Raji (cell line): ENCODE data around the gene ACOX1.

Source experiments
- POLR2A ChIP-seq: IDR thresholded peaks from 2 replicates; pipeline ENCODE4 v1.6.1; 2011; ENCODE audit warnings: low read depth, low read length, control low read depth; ENCODE audit not compliant: insufficient read depth

Gene ACOX1

DNA sequence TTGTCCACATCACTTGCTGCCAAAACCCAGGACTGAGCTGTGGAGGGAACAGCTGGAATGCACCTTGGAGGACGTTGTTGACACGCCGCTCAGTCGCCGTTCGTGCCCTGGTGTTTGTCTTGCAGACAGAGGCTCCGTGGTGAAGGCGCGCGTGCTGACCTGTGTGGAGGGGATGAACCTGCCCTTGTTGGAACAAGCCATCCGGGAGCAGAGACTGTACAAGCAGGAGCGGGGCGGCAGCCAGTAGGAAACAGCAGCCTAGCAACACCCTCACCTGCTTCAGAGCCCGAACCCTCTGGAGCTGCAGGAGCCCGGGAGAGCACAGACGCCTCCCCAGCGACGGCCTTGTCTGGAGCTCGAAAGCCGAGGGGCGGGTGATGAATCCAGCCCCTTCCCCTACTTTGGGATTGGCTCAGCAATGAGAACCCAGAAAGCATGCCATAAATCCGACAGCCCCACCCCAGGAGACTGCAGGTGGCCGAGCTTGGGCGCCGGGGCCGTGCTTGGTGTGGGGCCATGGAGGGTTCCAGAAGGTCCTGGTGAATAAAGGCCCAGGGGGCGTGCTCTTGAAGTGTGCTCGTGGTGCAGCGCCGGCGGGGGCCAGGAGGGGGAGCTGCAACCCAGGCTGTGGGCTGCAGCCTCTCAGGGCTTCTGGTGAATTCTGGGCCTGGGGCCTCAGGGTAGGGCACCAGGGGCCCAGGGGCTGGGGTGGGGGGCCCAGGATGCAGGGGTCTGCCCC lies 21.2 kb upstream of the ACOX1 start:
- no peak for TF ChIP-seq POLR2A

DNA sequence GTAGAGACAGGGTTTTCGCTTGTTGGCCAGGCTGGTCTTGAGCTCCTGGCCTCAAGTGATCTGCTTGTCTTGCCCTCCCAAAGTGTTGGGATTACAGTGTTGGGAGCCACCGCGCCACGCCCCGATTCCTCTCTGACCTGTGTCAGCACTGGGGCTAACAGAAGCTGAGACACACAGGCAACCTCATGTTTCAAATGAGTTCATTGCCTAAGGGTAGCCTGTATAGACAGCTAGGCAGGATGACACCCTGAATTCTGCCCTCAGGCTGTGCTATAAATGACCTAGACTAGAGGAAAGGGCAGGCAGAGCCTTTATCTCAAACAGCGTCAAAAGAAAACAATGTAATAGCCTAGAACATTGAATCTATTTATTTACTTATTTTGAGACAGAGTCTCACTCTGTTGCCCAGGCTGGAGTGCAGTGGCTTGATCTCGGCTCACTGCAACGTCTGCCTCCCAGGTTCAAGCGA lies 19.4 kb upstream of the ACOX1 start:
- no peak for TF ChIP-seq POLR2A

DNA sequence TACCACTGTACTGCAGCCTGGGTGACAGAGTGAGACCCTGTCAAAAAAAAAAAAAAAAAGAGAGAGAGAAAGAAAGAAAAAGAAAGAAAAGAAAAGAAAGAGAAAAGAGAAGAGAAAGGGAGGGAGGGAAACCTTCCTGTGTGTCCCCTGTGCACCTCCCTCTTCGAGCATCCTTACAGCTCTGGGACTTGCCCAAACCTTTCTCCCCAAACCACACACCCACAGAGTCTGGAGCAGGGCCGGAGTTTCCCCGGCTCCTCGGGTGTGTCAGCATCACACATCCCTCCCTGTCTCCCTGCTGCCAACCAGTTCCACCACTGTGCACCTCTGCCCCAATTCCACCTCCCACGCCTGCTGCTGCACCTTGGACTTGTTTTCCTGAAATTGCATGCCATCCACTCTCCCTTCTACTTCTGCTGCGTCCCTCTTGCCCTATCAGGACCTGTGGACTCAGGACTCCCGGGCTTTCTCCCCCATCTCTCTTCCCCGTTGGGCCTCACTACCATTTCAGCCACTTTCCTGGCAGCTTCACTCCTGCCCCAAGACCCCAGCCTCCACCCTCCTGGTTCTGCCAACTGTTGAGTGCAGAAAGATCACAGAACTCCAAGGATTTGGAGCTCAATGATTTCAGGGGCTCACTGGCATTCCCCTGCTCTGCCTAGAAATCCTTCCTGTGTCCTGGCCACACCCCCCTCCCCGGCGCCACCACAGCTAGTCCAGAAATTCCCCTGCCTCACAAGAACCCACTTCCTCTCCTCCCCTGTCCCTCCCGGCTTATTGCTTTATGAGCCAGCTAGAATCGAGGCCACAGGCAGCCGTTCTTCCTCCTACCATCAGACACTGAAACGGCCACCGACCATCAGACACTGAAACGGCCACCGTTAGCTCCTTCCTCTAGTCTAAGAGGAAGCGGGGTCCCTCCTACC lies 18.0 kb upstream of the ACOX1 start:
- TF ChIP-seq POLR2A: no peak

DNA sequence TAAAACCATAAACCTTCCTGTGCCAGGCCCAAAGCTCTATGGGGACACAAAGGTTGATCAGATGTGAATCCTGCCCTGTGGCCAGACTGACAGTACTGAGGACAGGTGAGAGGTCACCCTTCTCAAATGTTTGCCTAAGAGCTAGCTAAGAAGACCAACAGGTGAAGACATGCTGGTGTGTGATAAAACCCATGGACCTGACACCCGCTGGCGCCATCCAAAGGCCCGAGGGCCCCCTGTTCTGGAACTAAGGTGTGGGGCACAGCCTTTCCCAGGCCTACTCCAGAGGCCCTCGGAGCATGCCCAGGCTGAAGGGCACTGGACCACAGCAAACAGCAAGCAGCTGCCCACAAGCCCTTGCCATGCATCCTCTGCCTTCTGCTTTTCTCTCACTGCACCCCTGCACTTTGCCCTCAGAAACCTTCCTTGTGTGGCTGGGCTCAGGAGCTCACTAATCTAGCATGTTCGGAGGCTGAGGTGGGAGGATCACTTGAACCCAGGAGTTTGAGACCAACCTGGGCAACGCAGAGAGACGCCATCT lies 16.5 kb upstream of the ACOX1 start:
- no peak for TF ChIP-seq POLR2A

GRCh38 chr17:75994802-75995370 lies 15.9 kb upstream of the ACOX1 start:
- no peak for TF ChIP-seq POLR2A

DNA sequence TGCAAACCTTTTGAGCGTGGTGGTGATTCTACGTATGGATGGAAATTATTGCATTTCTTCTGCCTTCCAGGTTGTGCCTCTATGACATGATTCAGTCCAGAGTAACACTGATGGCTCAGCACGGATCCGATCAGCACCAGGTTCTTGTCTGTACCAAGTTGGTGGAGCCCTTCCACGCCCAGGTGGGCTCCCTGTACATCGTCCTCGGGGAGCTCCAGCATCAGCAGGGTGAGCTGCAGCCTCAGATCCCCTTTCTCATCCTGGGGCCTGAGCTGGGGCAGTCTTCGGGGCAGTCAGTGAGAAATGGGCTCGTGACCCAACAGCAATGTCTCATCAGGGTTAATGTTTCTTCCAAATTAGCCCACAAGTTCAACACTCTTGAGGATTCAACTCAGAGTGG lies 12.4 kb upstream of the ACOX1 start:
- TF ChIP-seq POLR2A: no peak

GRCh38 chr17:75987041-75987440 lies 8.1 kb upstream of the ACOX1 start:
- TF ChIP-seq POLR2A: no peak

- TF ChIP-seq POLR2A: no peak
Measured at GRCh38 chr17:75985986-75986385, 7.0 kb upstream of the ACOX1 start.

DNA sequence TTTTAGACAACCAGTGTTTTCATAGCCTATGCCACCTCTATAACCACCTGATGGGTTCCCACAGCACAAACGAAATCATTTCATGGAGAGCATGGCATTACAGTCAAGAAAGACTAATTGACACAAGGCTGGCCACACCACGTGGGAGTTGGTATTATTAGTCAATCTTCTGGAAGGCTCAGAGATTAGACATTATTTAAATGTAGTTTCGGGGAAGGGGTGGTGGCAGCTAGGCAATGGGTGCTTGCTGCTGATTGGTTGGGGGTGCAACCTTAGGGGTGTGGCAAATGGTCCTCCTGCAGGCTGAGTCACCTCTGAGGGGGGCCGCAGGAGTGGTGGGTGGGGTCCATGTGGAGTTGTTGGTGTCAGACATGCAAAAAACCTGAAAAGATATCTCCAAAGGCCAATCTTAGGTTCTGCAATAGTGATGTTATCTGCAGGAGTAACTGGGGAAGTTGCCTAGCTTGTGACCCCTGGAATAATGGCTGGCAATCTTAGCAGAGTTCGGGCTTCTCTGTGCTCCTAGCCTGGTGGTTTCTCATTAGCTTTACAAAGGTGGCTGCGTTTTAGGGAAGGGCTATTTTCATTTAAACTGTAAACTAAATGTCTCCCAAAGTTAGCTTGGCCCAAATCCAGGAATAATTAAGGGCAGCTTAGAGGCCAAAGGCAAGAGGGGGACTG lies 4.7 kb upstream of the ACOX1 start:
- TF ChIP-seq POLR2A: no peak

- TF ChIP-seq POLR2A: no peak
Measured at GRCh38 chr17:75981019-75981615, 2.2 kb upstream of the ACOX1 start.

GRCh38 chr17:75980188-75981018 lies 1.4 kb upstream of the ACOX1 start:
- TF ChIP-seq POLR2A: no peak

- no peak for TF ChIP-seq POLR2A
Measured at GRCh38 chr17:75979705-75980187, 780 bp upstream of the ACOX1 start.

DNA sequence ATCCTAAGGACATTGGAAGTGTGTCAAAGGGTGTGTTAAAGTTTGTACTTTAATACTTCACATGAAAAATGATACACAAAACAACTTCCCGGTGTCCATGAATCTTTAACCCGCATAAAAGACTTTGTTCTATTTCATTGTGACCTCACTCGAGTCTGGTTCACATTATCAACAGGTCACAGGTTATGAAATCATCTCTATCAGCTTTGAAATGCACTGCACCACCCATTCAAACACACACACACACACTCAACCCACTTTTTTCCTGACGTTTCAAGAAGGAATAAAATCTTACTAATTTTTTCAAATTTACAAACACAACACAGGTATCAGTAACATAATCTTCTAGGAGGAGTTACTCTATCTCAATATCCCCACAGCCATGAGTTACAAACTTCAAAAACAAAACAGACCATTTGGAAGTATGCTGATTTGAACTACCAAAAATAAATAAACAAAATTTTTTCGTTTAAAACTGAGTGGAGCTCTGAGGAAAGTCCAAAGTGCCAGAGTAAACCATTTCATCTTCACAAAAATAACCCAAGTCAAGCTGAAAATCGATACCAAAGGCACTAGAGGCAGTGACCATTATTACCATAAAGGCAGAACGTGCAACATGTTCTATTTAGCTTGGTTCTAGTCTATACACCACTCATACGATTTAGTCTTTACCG lies 2.7 kb downstream of the ACOX1 start:
- no peak for TF ChIP-seq POLR2A

- TF ChIP-seq POLR2A: no peak
Measured at GRCh38 chr17:75975757-75976174, 3.2 kb downstream of the ACOX1 start.
